ENCODE results near the gene MYH15. TPM values are rescaled to one million over a fixed set of nuclear protein-coding genes. Genes with fewer than 3 reads are reported as not detected.

Gene MYH15
- total and polyA plus RNA-seq, 2 of the 8 experiments (the other 6 are each of a cell fraction or from before 2014, with no cell fraction given) = under 0.01 TPM; not detected in 1

- no peaks in the 10 kb centered on the region for H3K23me2 ChIP-seq (ENCODE audit: low read depth, low read length)
- ChIA-PET CTCF (ENCODE audit: partially characterized antibody) (interaction anchor here (0.7 to 2.0 kb wide), 4 partner anchors 10 to 46 kb away, joined by 3 to 7 read pairs (median 3); no protein-coding TSS in a partner anchor), POLR2A (ENCODE audit: partially characterized antibody) (no interaction called here)
- no peaks in the 10 kb centered on the region for H3K79me2 ChIP-seq (ENCODE audit: control insufficient read depth in 1 of 2, insufficient read depth in 2 of 2, low read length in 2 of 2)
- no peak overlapping the region for H2AFZ ChIP-seq (ENCODE audit: low read length)
- no peaks in the 10 kb centered on the region for H3K27me3 ChIP-seq (replicated peaks in 1 of 4; ENCODE audit: control insufficient read depth in 3 of 4, extremely low read depth in 1 of 4, insufficient read depth in 3 of 4, low read length in 3 of 4)
- no peak overlapping the region for H4K5ac ChIP-seq (ENCODE audit: insufficient read length, low read depth, low read length)
- no peak overlapping the region for H4K91ac ChIP-seq (replicated peaks; ENCODE audit: insufficient read length, low read length)
- FAIRE-seq (no peak), DNase-seq (ENCODE audit: low read depth in 1 of 2, low spot score in 2 of 2) (no peak)
- H3K9ac ChIP-seq (replicated peaks in 1 of 4; ENCODE audit: extremely low read depth in 1 of 4, low read depth in 3 of 4, low read length in 3 of 4) = no peak overlapping the region
- no peak overlapping the region for H3K14ac ChIP-seq (ENCODE audit: insufficient read length)
- H3K23ac ChIP-seq (ENCODE audit: insufficient read length) = no peak overlapping the region
- no peak overlapping the region for H3K4me2 ChIP-seq (ENCODE audit: insufficient read depth in 1 of 2, low read depth in 2 of 2, low read length in 2 of 2)
- no peak overlapping the region for H2AK5ac ChIP-seq (ENCODE audit: low read depth, low read length)
- H3K4ac ChIP-seq (replicated peaks; ENCODE audit: insufficient read length, low read depth, low read length) = no peak overlapping the region
- no peak overlapping the region for H4K8ac ChIP-seq (ENCODE audit: extremely low read depth, insufficient read depth, low read length)
- no peaks in the 10 kb centered on the region for H4K20me1 ChIP-seq (replicated peaks in 1 of 2; ENCODE audit: control insufficient read depth in 1 of 2, insufficient read depth in 2 of 2, low read length in 2 of 2)
- H3K79me1 ChIP-seq (ENCODE audit: low read depth, low read length) = no peaks in the 10 kb centered on the region
- no peak overlapping the region for H3K27ac ChIP-seq (ENCODE audit: low read depth, low read length)
- H3K36me3 ChIP-seq (ENCODE audit: control insufficient read depth in 2 of 4, insufficient read depth in 4 of 4, low read length in 3 of 4) = no peaks in the 10 kb centered on the region
- TF ChIP-seq SIX5 (IDR thresholded peaks at IDR 0.05; ENCODE audit: low read depth, low read length) (no peak), RNF2 (IDR thresholded peaks at IDR 0.05; ENCODE audit: borderline replicate concordance, low read depth, low read length, missing control alignments, poor library complexity, severe bottlenecking) (no peak), SUZ12 (IDR thresholded peaks at IDR 0.05; ENCODE audit: low read length) (no peak), HDAC6 (IDR thresholded peaks at IDR 0.05; ENCODE audit: low read depth, low read length) (no peak), SAP30 (IDR thresholded peaks at IDR 0.05; ENCODE audit: insufficient read depth, insufficient replicate concordance, low read length) (no peak)
- H3K4me3 ChIP-seq (ENCODE audit: extremely low read depth in 1 of 4, insufficient read depth in 2 of 4, low read depth in 3 of 4, low read length in 4 of 4) = no peak overlapping the region
- H3K18ac ChIP-seq (ENCODE audit: extremely low read depth, low read length) = no peak overlapping the region
- H2BK15ac ChIP-seq (ENCODE audit: low read length) = no peak overlapping the region
- H2BK20ac ChIP-seq (ENCODE audit: low read length) = no peak overlapping the region
- H2BK12ac ChIP-seq (ENCODE audit: low read depth, low read length) = no peak overlapping the region
- H2BK5ac ChIP-seq (ENCODE audit: low read depth, low read length) = no peak overlapping the region
- WGBS, 2 experiments (ENCODE audit: extremely low coverage in 1 of 2, insufficient coverage in 1 of 2, insufficient read length in 1 of 2, insufficient replicate concordance in 2 of 2, low coverage in 1 of 2, low lambda C conversion rate in 2 of 2, missing lambda C conversion rate in 1 of 2) = 85% methylated on average over 3 of the region's 3 CpGs; no CpG with 5 or more reads in 1 of the 2 experiments
- H3K4me1 ChIP-seq (replicated peaks in 1 of 4; ENCODE audit: control insufficient read depth in 3 of 4, insufficient read depth in 4 of 4, low read length in 3 of 4) = peaks cover 0 to 10% (median 8%) of the 10 kb centered on the region in 4 experiments; a peak in 4 of 7 replicates
- H3K9me3 ChIP-seq (ENCODE audit: insufficient read depth in 2 of 2, low read depth in 1 of 2, low read length in 1 of 2) = no peaks in the 10 kb centered on the region
- H3K56ac ChIP-seq (replicated peaks; ENCODE audit: insufficient read length, low read depth, low read length) = no peak overlapping the region
- H2BK120ac ChIP-seq (replicated peaks; ENCODE audit: low read depth, low read length) = no peak overlapping the region
Measured at GRCh38 chr3:108391917-108392593, 118.3 kb downstream of the MYH15 start.
